Osteocyte (in vitro differentiated cells): Measurements from ENCODE around the gene CST3. TPM values are rescaled to one million over a fixed set of nuclear protein-coding genes. Genes with fewer than 3 reads are reported as not detected.

Experiments
- DNase-seq: peaks from one replicate; pipeline ENCODE4 v3.0.0; 2021; ENCODE audit warnings: mixed read lengths; ENCODE audit not compliant: unreplicated experiment; ENCODE audit errors: extremely low spot score
- H3K27ac Mint-ChIP-seq: one replicate; pipeline ENCODE4 v1.8.0; 2021; ENCODE audit warnings: mild to moderate bottlenecking, mixed read lengths; ENCODE audit not compliant: unreplicated experiment
- H3K27me3 Mint-ChIP-seq: one replicate; pipeline ENCODE4 v1.8.0; 2021; ENCODE audit warnings: mixed read lengths; ENCODE audit not compliant: unreplicated experiment
- H3K36me3 Mint-ChIP-seq: one replicate; pipeline ENCODE4 v1.8.0; 2021; ENCODE audit warnings: mixed read lengths; ENCODE audit not compliant: unreplicated experiment
- H3K4me1 Mint-ChIP-seq: one replicate; pipeline ENCODE4 v1.8.0; 2021; ENCODE audit warnings: mixed read lengths; ENCODE audit not compliant: unreplicated experiment
- H3K4me3 Mint-ChIP-seq: one replicate; pipeline ENCODE4 v1.8.0; 2021; ENCODE audit warnings: mild to moderate bottlenecking, moderate library complexity, mixed read lengths; ENCODE audit not compliant: unreplicated experiment
- H3K9me3 Mint-ChIP-seq: one replicate; pipeline ENCODE4 v1.8.0; 2021; ENCODE audit warnings: mixed read lengths; ENCODE audit not compliant: unreplicated experiment
- CTCF ChIP-seq: fragments of 200-600 bp; sonication (generic); IDR thresholded peaks from 2 replicates; pipeline ENCODE4 v1.5.0; 2021; ENCODE audit warnings: antibody characterized with exemption, mild to moderate bottlenecking, moderate library complexity
- total RNA-seq: library from RNA; stranded (reverse); gene quantifications from 2 replicates; pipeline ENCODE4 v1.2.1, GENCODE V29; 2021

The CST3 gene
- total RNA-seq, 1 donor from 2014 or later: 710 TPM

- no peaks in the 10 kb centered on the region for H3K4me1 Mint-ChIP-seq
- no peak overlapping the region for H3K27ac Mint-ChIP-seq
- peaks cover 14% of the 10 kb centered on the region for H3K27me3 Mint-ChIP-seq
- no peaks in the 10 kb centered on the region for H3K9me3 Mint-ChIP-seq
- H3K4me3 Mint-ChIP-seq: no peak overlapping the region
- TF ChIP-seq CTCF: no peak
- DNase-seq: no peak
- no peaks in the 10 kb centered on the region for H3K36me3 Mint-ChIP-seq
Observed at GRCh38 chr20:23587631-23588030, 50.1 kb downstream of the CST3 start.

- Mint-ChIP-seq H3K36me3 (no peaks in the 10 kb centered on the region), H3K27me3 (peaks cover 19% of the 10 kb centered on the region), H3K9me3 (no peaks in the 10 kb centered on the region), H3K4me1 (no peaks in the 10 kb centered on the region), H3K27ac (no peak overlapping the region), H3K4me3 (no peak overlapping the region)
- no peak for TF ChIP-seq CTCF
- no peak for DNase-seq
Observed at GRCh38 chr20:23586735-23587525, 50.8 kb downstream of the CST3 start.

GRCh38 chr20:23585808-23586734, 51.7 kb downstream of the CST3 start:
- no peaks in the 10 kb centered on the region for H3K36me3 Mint-ChIP-seq
- DNase-seq: no peak
- H3K9me3 Mint-ChIP-seq: no peaks in the 10 kb centered on the region
- H3K27ac Mint-ChIP-seq: no peak overlapping the region
- no peak for TF ChIP-seq CTCF
- no peaks in the 10 kb centered on the region for H3K4me1 Mint-ChIP-seq
- peaks cover 26% of the 10 kb centered on the region for H3K27me3 Mint-ChIP-seq
- no peak overlapping the region for H3K4me3 Mint-ChIP-seq

GRCh38 chr20:23585449-23585807, 52.3 kb downstream of the CST3 start:
- no peak overlapping the region for H3K27ac Mint-ChIP-seq
- TF ChIP-seq CTCF: no peak
- H3K9me3 Mint-ChIP-seq: no peaks in the 10 kb centered on the region
- no peaks in the 10 kb centered on the region for H3K36me3 Mint-ChIP-seq
- H3K27me3 Mint-ChIP-seq: peaks cover 31% of the 10 kb centered on the region
- no peak for DNase-seq
- no peaks in the 10 kb centered on the region for H3K4me1 Mint-ChIP-seq
- H3K4me3 Mint-ChIP-seq: no peak overlapping the region
